Choroid plexus epithelial cell (primary cell): ENCODE data around the gene DUT.
A peak's percentile ranks its signal among the peaks of the same experiment; 100 is the strongest.

Source experiments
- DNase-seq: peaks from one replicate; pipeline ENCODE4 v3.0.0-alpha.2; 2010; ENCODE audit warnings: low read depth
- H3K4me3 ChIP-seq: 2 replicates; pipeline ENCODE4 v1.5.1; 2011; ENCODE audit warnings: low read depth, mild to moderate bottlenecking, control low read depth, low read length, moderate library complexity
- CTCF ChIP-seq: conservative IDR thresholded peaks from 2 replicates; pipeline ENCODE4 v1.5.1; 2011; ENCODE audit warnings: low read depth, mild to moderate bottlenecking, control low read depth, inconsistent platforms, low read length, moderate library complexity

Gene DUT

GRCh38 chr15:48355377-48355776, 24.1 kb downstream of the DUT start:
- peak; percentile 93 for DNase-seq
- TF ChIP-seq CTCF: no peak
- no peak overlapping the region for H3K4me3 ChIP-seq

DNA sequence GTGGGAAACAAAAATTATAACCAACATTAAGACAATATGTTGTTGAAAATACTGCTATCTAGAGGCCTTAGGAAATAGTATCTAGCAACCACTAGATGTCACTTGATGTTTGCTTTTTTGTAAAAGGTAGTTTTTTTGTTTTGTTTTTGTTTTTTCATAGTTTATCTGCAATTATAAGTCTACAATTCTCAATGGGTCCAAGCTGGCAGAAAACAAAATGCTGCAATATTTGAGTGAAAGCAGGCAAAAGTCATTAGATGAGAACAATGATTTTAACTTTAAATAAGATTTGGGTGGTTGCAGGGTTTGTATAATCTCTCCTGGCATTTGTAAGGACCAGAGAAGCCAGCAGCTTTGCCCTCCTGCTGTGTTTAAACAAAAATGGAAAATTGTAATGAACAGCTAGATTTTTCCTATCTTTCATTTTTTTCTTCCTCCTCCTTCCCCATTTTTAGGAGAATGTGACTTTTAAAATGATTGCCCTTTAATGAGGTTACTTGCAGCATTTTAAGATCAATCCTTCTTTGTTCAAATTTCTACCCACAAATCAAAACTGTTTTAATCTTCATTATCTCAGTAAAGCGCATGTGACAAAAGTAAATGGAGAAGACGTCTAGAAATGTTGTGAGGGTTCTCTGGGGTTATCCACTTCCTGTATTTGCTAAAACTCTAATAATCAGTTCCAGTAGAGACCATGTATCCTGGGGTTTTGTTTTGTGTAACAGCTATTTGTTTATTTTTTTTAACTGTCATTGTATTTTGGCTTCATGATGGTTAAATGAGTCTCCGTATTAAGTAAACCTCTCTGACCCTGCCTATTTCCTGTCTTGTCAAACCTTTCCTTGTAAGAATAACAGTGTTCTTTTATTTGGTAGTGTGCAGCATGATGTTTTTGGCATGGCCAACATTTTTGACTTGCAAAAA, 27.3 kb downstream of the DUT start:
- no peak overlapping the region for H3K4me3 ChIP-seq
- DNase-seq: peak; percentile 75
- peak; percentile 63 for TF ChIP-seq CTCF

- TF ChIP-seq CTCF: no peak
- peak; percentile 42 for DNase-seq
- H3K4me3 ChIP-seq: no peak overlapping the region
These were observed 29.6 kb downstream of the DUT start for GRCh38 chr15:48360841-48361240.

DNA sequence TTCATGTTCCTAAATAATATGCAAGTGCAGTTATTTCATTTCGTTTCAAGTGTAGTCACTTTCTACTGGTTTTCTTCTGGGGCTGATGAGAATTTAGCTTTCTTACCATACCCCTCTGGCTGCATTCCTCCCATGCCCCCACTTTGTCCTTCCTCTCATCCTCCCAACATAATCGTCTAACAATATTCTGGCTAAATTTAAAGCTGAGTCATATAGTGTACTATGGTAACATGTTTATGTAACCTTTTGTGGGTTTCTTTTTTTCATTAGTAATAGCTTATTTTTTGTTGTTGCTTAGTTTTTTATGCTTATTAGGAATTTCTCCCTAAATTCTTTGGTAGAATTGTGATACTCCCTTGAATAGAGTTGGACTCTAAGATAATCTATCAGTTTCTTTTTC, 30.5 kb downstream of the DUT start:
- DNase-seq: no peak
- no peak overlapping the region for H3K4me3 ChIP-seq
- TF ChIP-seq CTCF: no peak

DNA sequence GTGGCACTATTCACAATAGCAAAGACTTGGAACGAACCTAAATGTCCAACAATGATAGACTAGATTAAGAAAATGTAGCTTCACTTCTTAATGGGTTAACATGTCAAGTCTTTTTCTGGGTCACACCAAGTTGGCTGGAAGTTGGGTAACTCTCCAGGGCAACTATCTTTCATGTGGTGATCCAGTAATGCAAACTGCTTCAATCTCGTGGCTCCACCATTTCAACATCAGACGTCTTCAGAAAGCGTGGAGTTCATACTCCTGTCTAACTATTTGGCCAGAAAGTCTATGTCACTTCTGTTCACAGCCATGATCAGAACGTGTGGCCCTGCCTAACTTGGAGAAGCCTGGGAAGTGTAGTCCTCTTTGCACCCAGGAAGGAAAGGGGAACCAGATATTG, 32.2 kb downstream of the DUT start:
- H3K4me3 ChIP-seq: no peak overlapping the region
- TF ChIP-seq CTCF: no peak
- DNase-seq: peak; percentile 43

- no peak for DNase-seq
- TF ChIP-seq CTCF: no peak
- H3K4me3 ChIP-seq: no peak overlapping the region
These were observed 34.3 kb downstream of the DUT start for GRCh38 chr15:48365575-48365974.
